H9 (cell line): ENCODE measurements around the gene SEPTIN7. TPM values are rescaled to one million over a fixed set of nuclear protein-coding genes. Genes with fewer than 3 reads are reported as not detected.

ENCODE experiments used
- DNase-seq: peaks from one replicate; pipeline ENCODE4 v3.0.0-alpha.2; 2017
- H2AFZ ChIP-seq: one replicate; pipeline ENCODE4 v1.6.1; 2013; ENCODE audit warnings: mild to moderate bottlenecking, low read length, control low read depth, moderate library complexity
- H2AK5ac ChIP-seq: 2 replicates; pipeline ENCODE4 v1.6.1; 2013; ENCODE audit warnings: low read length, control low read depth, mixed read lengths; ENCODE audit not compliant: insufficient read length
- H2BK120ac ChIP-seq: one replicate; pipeline ENCODE4 v1.6.1; 2013; ENCODE audit warnings: low read depth, mild to moderate bottlenecking, low read length, control low read depth, inconsistent platforms; ENCODE audit not compliant: poor library complexity, severe bottlenecking
- H2BK12ac ChIP-seq: 2 replicates; pipeline ENCODE4 v1.6.1; 2013; ENCODE audit warnings: low read length, control low read depth, mixed read lengths, low read depth; ENCODE audit not compliant: insufficient read length
- H2BK15ac ChIP-seq: 2 replicates; pipeline ENCODE4 v1.6.1; 2013; ENCODE audit warnings: low read depth, low read length, control low read depth
- H2BK20ac ChIP-seq: one replicate; pipeline ENCODE4 v1.6.1; 2013; ENCODE audit warnings: low read depth, mild to moderate bottlenecking, low read length, control low read depth, inconsistent platforms; ENCODE audit not compliant: poor library complexity, severe bottlenecking
- H2BK5ac ChIP-seq: 2 replicates; pipeline ENCODE4 v1.6.1; 2013; ENCODE audit warnings: low read length, control low read depth, mixed read lengths; ENCODE audit not compliant: insufficient read length
- H3K14ac ChIP-seq: 2 replicates; pipeline ENCODE4 v1.6.1; 2013; ENCODE audit warnings: low read length, control low read depth; ENCODE audit not compliant: insufficient read depth
- H3K18ac ChIP-seq: 2 replicates; pipeline ENCODE4 v1.6.1; 2013; ENCODE audit warnings: low read depth, mild to moderate bottlenecking, mixed read lengths, low read length, control low read depth; ENCODE audit not compliant: insufficient read length
- H3K23ac ChIP-seq: 2 replicates; pipeline ENCODE4 v1.6.1; 2013; ENCODE audit warnings: low read length, control low read depth, mixed read lengths, low read depth; ENCODE audit not compliant: insufficient read length
- H3K23me2 ChIP-seq: 2 replicates; pipeline ENCODE4 v1.6.1; 2013; ENCODE audit warnings: low read depth, mild to moderate bottlenecking, mixed read lengths, low read length, control low read depth; ENCODE audit not compliant: insufficient read length, poor library complexity, severe bottlenecking
- H3K27ac ChIP-seq: 2 replicates; pipeline ENCODE4 v1.5.1; 2013; ENCODE audit warnings: low read length, control low read depth, mixed read lengths, low read depth; ENCODE audit not compliant: insufficient read length
- H3K27me3 ChIP-seq: 2 replicates; pipeline ENCODE4 v1.6.1; 2013; ENCODE audit warnings: low read length, control low read depth, inconsistent platforms; ENCODE audit not compliant: insufficient read depth
- H3K4ac ChIP-seq: 2 replicates; pipeline ENCODE4 v1.6.1; 2013; ENCODE audit warnings: low read depth, mild to moderate bottlenecking, control low read depth, inconsistent platforms, low read length, moderate library complexity
- H3K4me1 ChIP-seq: 2 replicates; pipeline ENCODE4 v1.6.1; 2013; ENCODE audit warnings: low read length, control low read depth, inconsistent platforms; ENCODE audit not compliant: insufficient read depth
- H3K4me2 ChIP-seq: 2 replicates; pipeline ENCODE4 v1.6.1; 2013; ENCODE audit warnings: low read length, control low read depth, mixed read lengths; ENCODE audit not compliant: insufficient read length, insufficient read depth
- H3K56ac ChIP-seq: 2 replicates; pipeline ENCODE4 v1.6.1; 2013; ENCODE audit warnings: low read depth, mild to moderate bottlenecking, mixed read lengths, low read length, control low read depth; ENCODE audit not compliant: insufficient read length
- H3K79me1 ChIP-seq: 2 replicates; pipeline ENCODE4 v1.6.1; 2013; ENCODE audit warnings: low read depth, mild to moderate bottlenecking, moderate library complexity, low read length, control low read depth, inconsistent platforms; ENCODE audit not compliant: insufficient read depth, poor library complexity, severe bottlenecking
- H3K79me2 ChIP-seq: 2 replicates; pipeline ENCODE4 v1.6.1; 2013; ENCODE audit warnings: low read length, control low read depth, inconsistent platforms; ENCODE audit not compliant: insufficient read depth
- H3K9ac ChIP-seq: 2 replicates; pipeline ENCODE4 v1.6.1; 2013; ENCODE audit warnings: low read length, control low read depth, mixed read lengths; ENCODE audit not compliant: insufficient read length; ENCODE audit errors: extremely low read depth
- H3K9me3 ChIP-seq: one replicate; pipeline ENCODE4 v1.6.1; 2013; ENCODE audit warnings: low read depth, low read length, inconsistent platforms; ENCODE audit not compliant: control insufficient read depth
- H3T11ph ChIP-seq: one replicate; pipeline ENCODE4 v1.6.1; 2013; ENCODE audit warnings: mild to moderate bottlenecking, low read length, control low read depth, inconsistent platforms
- H4K20me1 ChIP-seq: one replicate; pipeline ENCODE4 v1.6.1; 2013; ENCODE audit not compliant: control insufficient read depth, insufficient read length, insufficient read depth
- H4K5ac ChIP-seq: 2 replicates; pipeline ENCODE4 v1.6.1; 2013; ENCODE audit warnings: low read depth, mild to moderate bottlenecking, mixed read lengths, low read length, control low read depth; ENCODE audit not compliant: insufficient read length
- H4K8ac ChIP-seq: replicated peaks from 2 replicates; pipeline ENCODE4 v1.6.1; 2013; ENCODE audit warnings: low read length, control low read depth, mixed read lengths, low read depth; ENCODE audit not compliant: insufficient read length
- H4K91ac ChIP-seq: 2 replicates; pipeline ENCODE4 v1.6.1; 2013; ENCODE audit warnings: low read depth, mild to moderate bottlenecking, moderate library complexity, mixed read lengths, low read length, control low read depth; ENCODE audit not compliant: insufficient read length
- H3K27ac Mint-ChIP-seq, 3 experiments: 2 replicates in 2 of 3; 3 replicates in 1 of 3; pipeline ENCODE4 v1.8.0; 2020 to 2021; ENCODE audit warnings: mixed read lengths in 3 of 3, mild to moderate bottlenecking in 1 of 3, moderate library complexity in 1 of 3
- H3K27me3 Mint-ChIP-seq: 2 replicates; pipeline ENCODE4 v1.8.0; 2021; ENCODE audit warnings: low read depth, mild to moderate bottlenecking, moderate library complexity, mixed read lengths
- H3K36me3 Mint-ChIP-seq, 3 experiments: 2 replicates in 2 of 3; 3 replicates in 1 of 3; pipeline ENCODE4 v1.8.0; 2020 to 2021; ENCODE audit warnings: low read depth in 3 of 3, mixed read lengths in 3 of 3; ENCODE audit not compliant: insufficient read depth in 1 of 3
- H3K4me1 Mint-ChIP-seq, 2 experiments: 2 replicates each; pipeline ENCODE4 v1.8.0; 2020; ENCODE audit warnings: mixed read lengths in 2 of 2
- H3K4me3 Mint-ChIP-seq, 2 experiments: 2 replicates in 1 of 2; 3 replicates in 1 of 2; pipeline ENCODE4 v1.8.0; 2020 to 2021; ENCODE audit warnings: mild to moderate bottlenecking in 2 of 2, mixed read lengths in 2 of 2, moderate library complexity in 1 of 2
- H3K9me3 Mint-ChIP-seq, 2 experiments: 2 replicates in 1 of 2; 3 replicates in 1 of 2; pipeline ENCODE4 v1.8.0; 2020; ENCODE audit warnings: mild to moderate bottlenecking in 2 of 2, mixed read lengths in 2 of 2, moderate library complexity in 1 of 2
- total RNA-seq: library from RNA; stranded (reverse); gene quantifications from 2 replicates; pipeline ENCODE4 v1.2.1, GENCODE V29; 2021
- TF ChIP-seq, protein P1 (sequence below): fragments of 200-600 bp; sonication (generic); conservative IDR thresholded peaks from 3 replicates; pipeline ENCODE4 v1.8.0; 2021; ENCODE audit warnings: antibody characterized with exemption, mild to moderate bottlenecking

The SEPTIN7 gene
- total RNA-seq, 1 experiment from 2014 or later: 184 TPM

- no peak for DNase-seq
- H3K27ac Mint-ChIP-seq: peak overlapping the region; percentile 0 to 32 (median 21); a peak in 4 of 7 replicates
Observed at GRCh38 chr7:35831208-35831607, 30.4 kb downstream of the SEPTIN7 start.

More at GRCh38 chr7:35831208-35831607, 30.4 kb downstream of the SEPTIN7 start:
- Mint-ChIP-seq H3K4me1 (peaks cover 17 to 21% of the 10 kb centered on the region in 2 experiments), H3K36me3 (peaks cover 2 to 17% (median 9%) of the 10 kb centered on the region in 3 experiments; a peak in 6 of 7 replicates), H3K4me3 (no peak overlapping the region), H3K9me3 (no peaks in the 10 kb centered on the region), H3K27me3 (no peaks in the 10 kb centered on the region)
- Histone ChIP-seq H4K5ac (no peak overlapping the region), H3K27ac (no peak overlapping the region), H3K23ac (no peak overlapping the region), H2BK12ac (no peak overlapping the region), H3T11ph (no peak overlapping the region), H4K8ac (no peak overlapping the region), H3K9ac (no peak overlapping the region), H3K23me2 (no peaks in the 10 kb centered on the region), H3K9me3 (no peaks in the 10 kb centered on the region), H2BK20ac (no peak overlapping the region), H3K4me1 (no peaks in the 10 kb centered on the region), H2AFZ (no peak overlapping the region), H3K79me1 (peaks cover 6% of the 10 kb centered on the region), H3K79me2 (peaks cover 10% of the 10 kb centered on the region; the same call in 1 of the 2 replicates), H3K4me2 (no peak overlapping the region), H3K18ac (no peak overlapping the region), H3K56ac (no peak overlapping the region), H3K4ac (no peak overlapping the region), H2BK120ac (no peak overlapping the region), H2AK5ac (no peak overlapping the region), H4K91ac (no peak overlapping the region), H2BK15ac (no peak overlapping the region), H3K14ac (no peak overlapping the region), H4K20me1 (no peaks in the 10 kb centered on the region), H3K27me3 (no peaks in the 10 kb centered on the region), H2BK5ac (no peak overlapping the region)
- TF ChIP-seq, protein P1, sequence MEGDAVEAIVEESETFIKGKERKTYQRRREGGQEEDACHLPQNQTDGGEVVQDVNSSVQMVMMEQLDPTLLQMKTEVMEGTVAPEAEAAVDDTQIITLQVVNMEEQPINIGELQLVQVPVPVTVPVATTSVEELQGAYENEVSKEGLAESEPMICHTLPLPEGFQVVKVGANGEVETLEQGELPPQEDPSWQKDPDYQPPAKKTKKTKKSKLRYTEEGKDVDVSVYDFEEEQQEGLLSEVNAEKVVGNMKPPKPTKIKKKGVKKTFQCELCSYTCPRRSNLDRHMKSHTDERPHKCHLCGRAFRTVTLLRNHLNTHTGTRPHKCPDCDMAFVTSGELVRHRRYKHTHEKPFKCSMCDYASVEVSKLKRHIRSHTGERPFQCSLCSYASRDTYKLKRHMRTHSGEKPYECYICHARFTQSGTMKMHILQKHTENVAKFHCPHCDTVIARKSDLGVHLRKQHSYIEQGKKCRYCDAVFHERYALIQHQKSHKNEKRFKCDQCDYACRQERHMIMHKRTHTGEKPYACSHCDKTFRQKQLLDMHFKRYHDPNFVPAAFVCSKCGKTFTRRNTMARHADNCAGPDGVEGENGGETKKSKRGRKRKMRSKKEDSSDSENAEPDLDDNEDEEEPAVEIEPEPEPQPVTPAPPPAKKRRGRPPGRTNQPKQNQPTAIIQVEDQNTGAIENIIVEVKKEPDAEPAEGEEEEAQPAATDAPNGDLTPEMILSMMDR: no peak
